Loucy (cell line): ENCODE data around the gene PCDHGA2.
A peak's percentile ranks its signal among the peaks of the same experiment; 100 is the strongest.
"Not testable (repeated sequence)": the region's sequence is repeated elsewhere in the genome, so short reads cannot be mapped to it uniquely, and the experiment has no call there.

Source experiments
- H2AFZ ChIP-seq: fragments of 200-600 bp; sonication (generic); 2 replicates; pipeline ENCODE4 v1.6.0; 2016; ENCODE audit warnings: antibody characterized with exemption, mild to moderate bottlenecking, low read length, moderate library complexity
- H3F3A ChIP-seq: fragments of 200-600 bp; 2 replicates; pipeline ENCODE4 v1.6.0; 2016; ENCODE audit warnings: antibody characterized with exemption, low read depth, mild to moderate bottlenecking
- H3K27me3 ChIP-seq: fragments of 200-600 bp; sonication (generic); 2 replicates; pipeline ENCODE4 v1.6.1; 2014; ENCODE audit warnings: low read length, mild to moderate bottlenecking; ENCODE audit not compliant: insufficient read depth, poor library complexity, severe bottlenecking
- H3K36me3 ChIP-seq: fragments of 200-600 bp; sonication (generic); 2 replicates; pipeline ENCODE4 v1.6.1; 2016; ENCODE audit warnings: low read length; ENCODE audit not compliant: insufficient read depth
- H3K4me1 ChIP-seq: fragments of 200-600 bp; sonication (generic); 2 replicates; pipeline ENCODE4 v1.5.1; 2014; ENCODE audit warnings: low read length, mild to moderate bottlenecking; ENCODE audit not compliant: insufficient read depth, poor library complexity, severe bottlenecking
- H3K4me2 ChIP-seq: fragments of 200-600 bp; sonication (generic); 2 replicates; pipeline ENCODE4 v1.6.0; 2014; ENCODE audit warnings: antibody characterized with exemption, low read length, low read depth, mild to moderate bottlenecking; ENCODE audit not compliant: poor library complexity, severe bottlenecking
- H3K4me3 ChIP-seq: fragments of 200-600 bp; sonication (generic); 2 replicates; pipeline ENCODE4 v1.5.1; 2014; ENCODE audit warnings: low read length, mild to moderate bottlenecking, mixed read lengths; ENCODE audit not compliant: poor library complexity, severe bottlenecking
- H3K79me2 ChIP-seq: fragments of 200-600 bp; sonication (generic); 2 replicates; pipeline ENCODE4 v1.6.1; 2014; ENCODE audit warnings: low read length; ENCODE audit not compliant: insufficient read depth
- H3K9ac ChIP-seq: fragments of 200-600 bp; sonication (generic); 2 replicates; pipeline ENCODE4 v1.6.0; 2014; ENCODE audit warnings: mild to moderate bottlenecking, low read depth, low read length, moderate library complexity; ENCODE audit not compliant: poor library complexity, severe bottlenecking
- H3K9me2 ChIP-seq: fragments of 200-600 bp; sonication (generic); replicated peaks from 2 replicates; pipeline ENCODE4 v1.6.1; 2016; ENCODE audit warnings: low read depth, low read length, mixed read lengths
- H3K9me3 ChIP-seq: fragments of 200-600 bp; sonication (generic); 2 replicates; pipeline ENCODE4 v1.6.1; 2014; ENCODE audit warnings: mild to moderate bottlenecking, antibody characterized with exemption, low read length, low read depth; ENCODE audit not compliant: insufficient read depth
- H4K20me1 ChIP-seq: fragments of 200-600 bp; sonication (generic); 2 replicates; pipeline ENCODE4 v1.6.0; 2014; ENCODE audit warnings: antibody characterized with exemption, low read length, mild to moderate bottlenecking; ENCODE audit not compliant: insufficient read depth, poor library complexity, severe bottlenecking
- EZH2phosphoT487 ChIP-seq: fragments of 200-600 bp; IDR thresholded peaks from 2 replicates; pipeline ENCODE4 v1.6.1; 2018; ENCODE audit warnings: antibody characterized with exemption, mild to moderate bottlenecking, moderate library complexity, borderline replicate concordance
- TF ChIP-seq, protein P1 (sequence below): fragments of 200-600 bp; sonication (generic); conservative IDR thresholded peaks from 2 replicates; pipeline ENCODE4 v1.5.1; 2014; ENCODE audit warnings: mild to moderate bottlenecking, antibody characterized with exemption, low read length

The PCDHGA2 gene

DNA sequence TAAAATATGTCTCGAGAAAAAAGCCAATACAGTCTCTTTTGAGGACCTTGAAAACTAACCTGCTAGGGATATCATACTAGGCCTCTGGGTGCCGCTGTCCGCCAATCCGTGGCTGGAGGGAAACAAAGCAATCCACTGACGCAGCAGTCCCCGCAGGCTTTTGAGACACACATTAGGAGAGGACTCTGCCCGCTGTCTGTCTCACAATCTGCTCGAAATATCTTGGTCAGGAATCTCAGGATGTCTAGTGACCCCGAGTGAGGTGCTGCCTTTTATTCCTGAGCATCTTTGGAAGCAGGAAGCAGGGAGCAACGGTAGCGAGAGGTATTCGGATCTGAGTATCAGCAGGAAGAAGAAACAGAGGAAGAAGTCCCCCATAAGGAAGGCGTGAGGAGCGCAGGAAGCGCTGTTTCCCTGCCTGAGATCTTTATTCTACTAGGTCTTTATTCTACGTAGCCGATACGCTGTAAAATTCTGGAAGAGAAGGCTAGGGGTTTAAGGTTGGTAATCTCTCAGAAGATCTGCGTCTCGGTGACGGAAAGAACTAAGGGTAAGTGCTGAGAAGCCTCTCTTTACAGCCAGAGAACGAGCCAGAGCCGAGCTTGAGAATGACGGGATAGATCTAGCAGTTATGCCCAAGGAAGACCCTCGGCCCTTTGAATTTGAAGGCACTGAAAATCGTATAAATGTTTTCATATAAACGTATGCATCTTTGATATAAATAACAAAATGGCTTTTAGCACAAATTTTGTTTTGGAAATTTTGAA is 12.3 kb upstream of the PCDHGA2 start:
- no peaks in the 10 kb centered on the region for H3K36me3 ChIP-seq
- H3K27me3 ChIP-seq = no peaks in the 10 kb centered on the region
- no peaks in the 10 kb centered on the region for H4K20me1 ChIP-seq
- H3K4me2 ChIP-seq = peak overlapping the region; percentile 73
- H3F3A ChIP-seq = no peaks in the 10 kb centered on the region
- H3K4me3 ChIP-seq = peak overlapping the region; percentile 75
- H3K9ac ChIP-seq = peak overlapping the region; percentile 68
- TF ChIP-seq, protein P1, sequence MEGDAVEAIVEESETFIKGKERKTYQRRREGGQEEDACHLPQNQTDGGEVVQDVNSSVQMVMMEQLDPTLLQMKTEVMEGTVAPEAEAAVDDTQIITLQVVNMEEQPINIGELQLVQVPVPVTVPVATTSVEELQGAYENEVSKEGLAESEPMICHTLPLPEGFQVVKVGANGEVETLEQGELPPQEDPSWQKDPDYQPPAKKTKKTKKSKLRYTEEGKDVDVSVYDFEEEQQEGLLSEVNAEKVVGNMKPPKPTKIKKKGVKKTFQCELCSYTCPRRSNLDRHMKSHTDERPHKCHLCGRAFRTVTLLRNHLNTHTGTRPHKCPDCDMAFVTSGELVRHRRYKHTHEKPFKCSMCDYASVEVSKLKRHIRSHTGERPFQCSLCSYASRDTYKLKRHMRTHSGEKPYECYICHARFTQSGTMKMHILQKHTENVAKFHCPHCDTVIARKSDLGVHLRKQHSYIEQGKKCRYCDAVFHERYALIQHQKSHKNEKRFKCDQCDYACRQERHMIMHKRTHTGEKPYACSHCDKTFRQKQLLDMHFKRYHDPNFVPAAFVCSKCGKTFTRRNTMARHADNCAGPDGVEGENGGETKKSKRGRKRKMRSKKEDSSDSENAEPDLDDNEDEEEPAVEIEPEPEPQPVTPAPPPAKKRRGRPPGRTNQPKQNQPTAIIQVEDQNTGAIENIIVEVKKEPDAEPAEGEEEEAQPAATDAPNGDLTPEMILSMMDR = peak; percentile 63
- TF ChIP-seq EZH2phosphoT487 = no peak
- no peaks in the 10 kb centered on the region for H3K4me1 ChIP-seq
- H3K79me2 ChIP-seq = no peaks in the 10 kb centered on the region
- no peaks in the 10 kb centered on the region for H3K9me2 ChIP-seq
- H2AFZ ChIP-seq = peak overlapping the region; percentile 95
- H3K9me3 ChIP-seq = no peaks in the 10 kb centered on the region; the same call in 1 of the 2 replicates

DNA sequence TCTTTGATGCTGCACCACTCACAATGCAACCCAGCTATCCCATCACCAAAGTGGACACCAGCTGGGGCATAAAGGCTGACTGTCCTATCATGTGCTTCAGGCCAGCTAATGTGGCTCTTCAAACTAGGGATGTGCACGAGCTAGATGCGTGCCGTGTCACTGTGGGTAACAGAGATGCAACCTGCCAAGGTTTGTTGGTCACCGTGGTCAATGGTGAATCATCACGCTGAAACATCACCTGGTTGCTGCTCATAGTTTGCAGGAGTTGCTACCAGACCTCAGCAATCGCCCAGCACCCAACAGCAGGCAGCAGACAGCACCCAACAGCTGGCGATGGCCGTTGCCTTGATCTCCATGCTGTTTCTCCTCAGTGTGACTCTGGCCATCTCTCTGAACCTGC is 10.3 kb upstream of the PCDHGA2 start:
- Histone ChIP-seq H3K9me3 (no peaks in the 10 kb centered on the region), H3K9me2 (no peaks in the 10 kb centered on the region), H3K9ac (no peak overlapping the region), H3K4me3 (no peak overlapping the region), H2AFZ (no peak overlapping the region), H3K36me3 (no peaks in the 10 kb centered on the region), H3K27me3 (no peaks in the 10 kb centered on the region), H3K79me2 (no peaks in the 10 kb centered on the region), H3K4me1 (no peaks in the 10 kb centered on the region), H4K20me1 (no peaks in the 10 kb centered on the region), H3F3A (no peaks in the 10 kb centered on the region), H3K4me2 (no peak overlapping the region)
- TF ChIP-seq, protein P1 = no peak
- TF ChIP-seq EZH2phosphoT487 = no peak

DNA sequence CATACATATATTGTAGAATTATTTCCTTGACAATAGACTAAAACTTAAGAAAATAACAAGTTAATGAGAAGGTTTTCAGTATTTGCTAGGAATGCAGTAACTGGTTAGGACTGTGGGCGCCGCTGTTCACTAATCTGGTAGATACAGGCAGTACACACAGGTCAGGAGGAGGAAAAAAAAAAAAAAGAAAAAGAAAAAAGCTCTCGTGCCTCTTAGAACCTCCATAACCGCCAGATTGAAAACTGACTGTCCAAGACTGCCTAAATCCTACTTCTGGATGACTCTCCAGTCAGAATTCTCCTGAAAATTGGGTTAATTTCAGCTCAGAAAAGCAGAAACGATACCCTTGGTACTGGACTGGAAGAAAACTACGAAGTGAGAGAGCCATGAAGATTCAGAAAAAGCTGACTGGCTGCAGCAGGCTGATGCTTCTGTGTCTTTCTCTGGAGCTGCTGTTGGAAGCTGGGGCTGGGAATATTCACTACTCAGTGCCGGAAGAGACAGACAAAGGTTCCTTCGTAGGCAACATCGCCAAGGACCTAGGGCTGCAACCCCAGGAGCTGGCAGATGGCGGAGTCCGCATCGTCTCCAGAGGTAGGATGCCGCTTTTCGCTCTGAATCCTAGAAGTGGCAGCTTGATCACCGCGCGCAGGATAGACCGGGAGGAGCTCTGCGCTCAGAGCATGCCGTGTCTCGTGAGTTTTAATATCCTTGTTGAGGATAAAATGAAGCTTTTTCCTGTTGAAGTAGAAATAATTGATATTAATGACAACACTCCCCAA is 8.1 kb upstream of the PCDHGA2 start, which contains the start of gene PCDHGA1:
Gene PCDHGA1, plus strand, starts transcription at position 216 of the 782 bp plus-strand sequence.
- H3K79me2 ChIP-seq = no peaks in the 10 kb centered on the region
- no peaks in the 10 kb centered on the region for H3K4me1 ChIP-seq
- H2AFZ ChIP-seq = no peak within 1 kb of the TSS
- no peaks in the 10 kb centered on the region for H3K9me2 ChIP-seq
- no peaks in the 10 kb centered on the region for H3K9me3 ChIP-seq
- H3K4me3 ChIP-seq = no peak within 1 kb of the TSS
- no peaks in the 10 kb centered on the region for H3K36me3 ChIP-seq
- TF ChIP-seq, protein P1 = peak; percentile 1
- no peak for TF ChIP-seq EZH2phosphoT487
- H3K9ac ChIP-seq = no peak within 1 kb of the TSS
- H3K4me2 ChIP-seq = no peak within 1 kb of the TSS
- no peaks in the 10 kb centered on the region for H3K27me3 ChIP-seq
- H4K20me1 ChIP-seq = no peaks in the 10 kb centered on the region
- H3F3A ChIP-seq = no peaks in the 10 kb centered on the region

DNA sequence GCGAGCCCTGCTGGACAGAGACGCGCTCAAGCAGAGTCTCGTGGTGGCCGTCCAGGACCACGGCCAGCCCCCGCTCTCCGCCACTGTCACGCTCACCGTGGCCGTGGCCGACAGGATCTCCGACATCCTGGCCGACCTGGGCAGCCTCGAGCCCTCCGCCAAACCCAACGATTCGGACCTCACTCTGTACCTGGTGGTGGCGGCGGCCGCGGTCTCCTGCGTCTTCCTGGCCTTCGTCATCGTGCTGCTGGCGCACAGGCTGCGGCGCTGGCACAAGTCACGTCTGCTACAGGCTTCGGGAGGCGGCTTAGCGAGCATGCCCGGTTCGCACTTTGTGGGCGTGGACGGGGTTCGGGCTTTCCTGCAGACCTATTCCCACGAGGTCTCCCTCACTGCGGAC is 6.0 kb upstream of the PCDHGA2 start:
- H3K27me3 ChIP-seq, H2AFZ ChIP-seq, H3K9me3 ChIP-seq, H3K4me2 ChIP-seq, H3K4me1 ChIP-seq, H3F3A ChIP-seq, H3K9me2 ChIP-seq, H3K36me3 ChIP-seq, H3K79me2 ChIP-seq, H3K9ac ChIP-seq, H3K4me3 ChIP-seq, H4K20me1 ChIP-seq: not testable (repeated sequence)

DNA sequence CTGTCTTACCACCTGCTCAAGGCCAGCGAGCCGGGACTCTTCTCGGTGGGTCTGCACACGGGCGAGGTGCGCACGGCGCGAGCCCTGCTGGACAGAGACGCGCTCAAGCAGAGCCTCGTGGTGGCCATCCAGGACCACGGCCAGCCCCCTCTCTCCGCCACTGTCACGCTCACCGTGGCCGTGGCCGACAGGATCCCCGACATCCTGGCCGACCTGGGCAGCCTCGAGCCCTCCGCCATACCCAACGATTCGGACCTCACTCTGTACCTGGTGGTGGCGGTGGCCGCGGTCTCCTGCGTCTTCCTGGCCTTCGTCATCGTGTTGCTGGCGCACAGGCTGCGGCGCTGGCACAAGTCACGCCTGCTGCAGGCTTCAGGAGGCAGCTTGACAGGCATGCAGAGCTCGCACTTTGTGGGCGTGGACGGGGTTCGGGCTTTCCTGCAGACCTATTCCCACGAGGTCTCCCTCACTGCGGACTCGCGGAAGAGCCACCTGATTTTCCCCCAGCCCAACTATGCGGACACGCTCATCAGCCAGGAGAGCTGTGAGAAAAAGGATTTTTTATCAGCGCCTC is 2.3 kb downstream of the PCDHGA2 start:
- H3K27me3 ChIP-seq, H3K9me2 ChIP-seq, H3K4me1 ChIP-seq, H3K9me3 ChIP-seq, H3K4me2 ChIP-seq, H3K9ac ChIP-seq, H2AFZ ChIP-seq, H3K36me3 ChIP-seq, H3K79me2 ChIP-seq, H3K4me3 ChIP-seq, H4K20me1 ChIP-seq, H3F3A ChIP-seq: not testable (repeated sequence)
